CD4-positive, alpha-beta T cell treated with Interleukin-4 for 1 hour (primary cell): Measurements from ENCODE around the gene YTHDC1.

ENCODE experiments used
- DNase-seq, 2 donors: peaks; one replicate each; pipeline ENCODE4 v3.0.0-alpha.2; 2020 to 2022

The YTHDC1 gene

DNA sequence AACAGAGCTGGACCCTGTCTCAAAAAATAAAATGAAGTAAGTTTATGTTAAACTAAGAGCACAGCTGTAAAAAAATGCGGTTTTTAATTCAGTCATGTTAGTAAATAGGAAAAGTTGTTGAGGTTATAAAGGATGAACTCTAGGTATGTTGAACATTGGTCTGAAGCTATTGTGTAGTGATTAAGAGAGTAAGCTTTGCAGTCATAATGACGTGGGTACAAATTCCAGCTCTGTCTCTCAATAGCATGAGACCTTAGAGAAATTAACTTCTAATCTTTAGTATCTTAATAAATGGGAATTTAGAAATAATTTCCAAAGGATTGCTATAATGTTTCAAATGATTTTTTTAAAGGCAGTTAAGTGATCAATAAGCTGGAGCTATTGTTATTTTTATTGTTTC lies 2.9 kb upstream of the YTHDC1 start:
- DNase-seq, result no peak

DNA sequence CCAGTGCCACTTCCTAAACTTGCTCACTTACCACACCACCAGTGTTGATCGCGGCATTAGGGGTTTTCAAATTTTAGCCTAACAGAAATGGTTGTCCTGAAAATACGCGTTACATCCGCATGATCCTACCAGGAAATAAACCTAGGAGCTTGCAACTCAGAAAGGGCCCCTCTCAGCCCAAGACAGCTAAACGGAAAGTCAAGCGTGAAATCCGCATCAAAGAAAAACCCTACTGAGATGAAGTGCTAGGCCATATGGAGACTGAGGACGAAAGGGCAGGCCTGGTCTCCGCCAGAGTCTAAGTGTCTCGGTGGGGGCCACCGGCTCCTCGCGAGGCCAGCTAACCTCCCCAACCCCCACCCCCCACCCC lies 626 bp downstream of the YTHDC1 start:
- peak in 1 of 2 donors; percentile 49 for DNase-seq

DNA sequence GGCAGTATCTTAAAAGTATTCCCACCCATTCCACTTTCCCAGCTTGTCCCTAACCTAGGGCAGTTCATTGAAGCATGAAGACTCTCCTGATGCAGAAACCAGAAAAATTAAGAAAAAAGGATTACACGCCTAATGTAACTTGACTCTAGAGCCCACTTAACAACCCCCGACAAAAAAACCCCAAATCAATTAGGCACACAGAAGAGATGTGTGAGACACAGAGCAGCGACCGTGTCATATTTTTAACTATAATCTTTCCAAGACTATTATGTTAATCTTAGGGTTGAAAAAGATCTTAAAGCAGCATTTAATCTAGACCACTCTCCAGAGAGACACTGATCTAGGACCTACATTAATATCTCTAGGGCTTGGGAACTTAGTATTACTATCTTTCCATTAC lies 1.3 kb downstream of the YTHDC1 start:
- no peak for DNase-seq

DNA sequence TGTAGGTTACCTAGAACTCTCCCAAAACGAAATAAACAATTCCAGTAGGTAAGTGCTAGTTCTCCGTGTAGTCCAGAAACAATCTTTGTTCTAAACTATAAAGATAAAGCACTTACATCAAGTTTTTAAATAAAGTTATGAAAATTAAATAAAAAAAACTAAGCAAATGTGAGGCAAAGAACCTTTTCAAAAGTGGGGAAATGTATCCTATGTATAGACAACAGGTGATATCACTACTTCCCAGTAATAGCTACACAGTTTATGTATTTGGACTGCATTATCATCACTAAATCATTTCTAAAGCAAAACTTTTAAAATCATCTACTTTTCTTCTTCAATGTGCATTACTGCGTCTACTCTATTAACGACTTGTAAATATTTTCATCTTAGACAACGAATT lies 2.0 kb downstream of the YTHDC1 start:
- DNase-seq, result no peak

DNA sequence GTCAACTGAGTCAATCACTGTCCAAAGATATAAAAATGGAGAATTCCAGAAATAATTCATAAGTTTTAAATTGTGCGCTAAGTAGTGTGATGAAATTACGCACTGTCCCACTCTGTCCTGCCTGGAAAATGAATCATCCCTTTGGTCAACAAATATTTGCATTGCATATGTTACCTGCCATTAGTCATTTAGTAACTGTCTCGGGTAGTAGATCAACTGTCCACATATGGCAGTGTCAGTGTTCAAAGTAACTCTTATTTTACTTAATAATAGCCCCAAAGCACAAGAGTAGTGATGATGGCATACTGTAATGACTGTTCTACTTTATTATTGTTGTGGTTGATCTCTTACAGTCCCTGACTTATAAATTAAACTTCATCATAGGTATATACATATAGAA lies 3.4 kb downstream of the YTHDC1 start:
- DNase-seq, result no peak

DNA sequence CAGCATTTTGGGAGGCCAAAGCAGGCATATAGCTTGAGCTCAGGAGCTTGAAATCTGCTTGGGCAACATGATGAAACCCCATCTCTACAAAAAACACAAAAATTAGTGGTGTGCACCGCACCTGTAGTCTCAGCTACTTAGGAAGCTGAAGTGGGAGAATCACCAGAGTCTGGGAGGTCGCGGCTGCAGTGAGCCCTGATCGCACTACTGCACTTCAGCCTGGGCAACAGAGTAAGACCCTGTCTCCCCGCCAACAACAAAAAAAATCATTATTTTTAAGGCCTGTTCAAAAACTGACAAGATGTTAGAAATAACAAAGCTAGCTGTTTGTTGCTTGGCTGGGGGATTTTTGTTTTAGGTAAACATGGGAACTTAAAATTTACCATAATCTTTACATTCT lies 5.1 kb downstream of the YTHDC1 start:
- no peak for DNase-seq

DNA sequence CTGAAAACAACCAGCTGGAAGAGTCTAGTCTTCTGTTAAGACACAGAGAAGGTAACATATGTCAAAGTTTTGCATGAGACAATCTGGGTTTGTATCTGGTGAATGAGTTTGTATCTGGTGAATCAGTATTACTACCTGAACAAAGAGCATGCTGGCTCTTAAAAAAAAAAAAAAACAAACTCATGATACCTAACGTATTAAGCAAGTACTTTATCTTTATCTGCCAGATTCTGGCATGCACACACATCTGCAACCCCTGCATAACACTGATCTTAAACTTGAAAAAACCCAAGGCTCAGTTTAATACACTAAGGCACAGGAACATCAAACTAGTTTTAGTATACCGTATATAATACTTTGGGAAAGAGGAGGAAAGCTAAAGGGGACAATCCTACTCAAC lies 5.8 kb downstream of the YTHDC1 start:
- no peak for DNase-seq

DNA sequence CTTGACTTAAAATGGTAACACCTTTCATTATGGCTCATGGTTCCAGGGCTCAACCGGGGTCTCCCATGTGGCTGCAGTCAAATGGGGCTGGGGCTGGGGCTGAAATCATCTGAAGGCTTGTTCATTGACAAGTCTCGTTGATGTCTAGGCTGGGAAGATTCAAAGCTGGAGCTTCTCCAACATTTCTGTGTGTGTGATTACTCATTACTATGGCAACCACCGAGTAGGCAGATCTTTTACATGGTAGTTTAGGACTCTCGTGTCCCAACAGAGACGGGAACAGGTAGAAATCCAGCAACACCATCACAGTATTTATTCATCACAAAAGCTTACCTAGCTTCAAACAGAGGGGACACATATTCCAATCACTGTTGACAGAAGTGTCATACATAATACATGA lies 7.8 kb downstream of the YTHDC1 start:
- no peak for DNase-seq

DNA sequence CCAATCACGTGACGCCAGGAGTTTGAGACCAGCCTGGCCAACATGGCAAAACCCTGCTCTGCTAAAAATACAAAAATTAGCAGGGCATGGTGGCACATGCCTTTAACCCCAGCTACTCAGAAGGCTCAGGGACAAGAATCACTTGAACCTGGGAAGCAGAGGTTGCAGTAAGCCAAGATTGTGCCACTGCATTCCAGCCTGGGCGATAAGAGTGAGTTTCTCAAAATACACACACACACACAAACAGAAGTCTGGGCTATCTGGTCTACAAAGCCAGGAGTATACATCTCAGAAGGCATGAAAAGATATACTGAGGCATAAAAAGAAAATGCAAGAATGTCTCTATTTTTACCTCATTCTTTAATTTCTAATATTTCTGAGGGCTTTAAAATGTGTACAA lies 11.3 kb downstream of the YTHDC1 start:
- no peak for DNase-seq

DNA sequence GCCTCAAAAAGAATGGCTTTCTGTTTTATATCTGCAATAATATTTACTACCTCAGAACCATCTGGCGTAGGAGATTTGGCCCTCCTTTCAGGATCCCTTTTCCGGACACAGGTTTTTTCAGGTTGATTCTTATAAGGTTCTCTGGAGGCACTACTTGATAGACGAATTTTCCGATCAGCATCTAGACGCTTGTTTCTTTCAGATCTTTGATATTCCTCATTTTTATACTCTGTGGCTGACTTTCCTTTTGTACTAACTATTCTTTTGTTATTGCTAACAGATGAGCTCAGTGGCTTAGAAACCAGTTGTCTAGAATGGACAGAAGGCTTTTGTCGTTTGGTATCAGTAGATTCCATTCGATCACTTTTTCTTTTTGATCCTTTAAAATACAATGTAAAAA lies 12.4 kb downstream of the YTHDC1 start:
- no peak for DNase-seq

DNA sequence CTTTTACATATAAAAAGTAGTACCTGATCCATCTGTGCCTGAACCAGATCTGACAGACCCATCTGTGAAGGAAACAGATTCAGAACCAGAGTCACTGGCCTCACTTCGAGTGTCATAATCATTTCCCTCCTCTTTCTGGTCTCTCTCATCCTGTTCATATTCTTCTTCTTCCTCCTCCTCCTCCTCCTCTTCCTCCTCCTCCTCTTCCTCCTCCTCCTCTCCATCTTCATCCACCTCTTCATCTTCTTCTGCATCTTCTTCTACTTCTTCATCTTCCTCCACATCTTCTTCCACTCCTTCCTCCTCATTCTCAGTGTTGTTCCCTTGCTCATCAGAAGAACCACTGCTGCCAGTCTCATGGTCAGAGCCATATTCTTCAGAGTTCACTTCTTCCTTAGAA lies 12.9 kb downstream of the YTHDC1 start:
- DNase-seq, result no peak

DNA sequence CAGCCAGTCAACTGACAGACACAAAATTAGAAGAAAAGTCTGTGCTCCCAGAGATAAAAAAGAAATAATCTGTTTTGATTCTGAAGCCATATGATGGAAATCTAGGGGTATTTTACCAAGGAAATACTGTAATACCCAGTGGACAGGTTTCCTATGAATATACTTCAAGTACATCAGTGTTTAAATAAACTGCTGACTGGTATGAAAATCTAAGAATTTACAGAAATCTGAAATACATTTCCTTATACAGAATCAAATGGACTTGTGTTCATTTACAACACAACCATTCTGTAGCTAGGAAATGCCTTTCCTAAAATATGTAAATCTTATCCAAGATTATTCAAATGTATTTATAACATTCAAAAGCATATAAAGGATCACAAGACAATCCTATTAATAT lies 13.4 kb downstream of the YTHDC1 start:
- no peak for DNase-seq

DNA sequence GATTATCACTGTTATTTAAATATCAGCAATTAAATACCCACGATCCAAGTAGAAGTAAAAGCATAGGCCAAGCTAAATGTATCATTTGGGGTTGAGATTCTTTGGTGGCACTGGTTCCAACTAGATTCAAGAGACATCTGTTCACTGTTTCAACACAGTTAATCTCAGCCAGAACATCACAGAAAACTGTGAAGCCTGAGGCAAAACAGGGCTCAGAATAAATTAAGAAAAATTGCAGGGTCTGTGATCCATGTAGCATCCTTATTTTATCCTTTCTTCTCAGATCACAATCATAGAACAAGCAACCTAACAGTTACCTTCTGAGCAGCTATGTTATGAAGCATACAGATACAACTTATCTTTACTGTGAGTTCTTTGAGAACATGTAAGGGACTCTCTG lies 23.7 kb downstream of the YTHDC1 start:
- no peak for DNase-seq

DNA sequence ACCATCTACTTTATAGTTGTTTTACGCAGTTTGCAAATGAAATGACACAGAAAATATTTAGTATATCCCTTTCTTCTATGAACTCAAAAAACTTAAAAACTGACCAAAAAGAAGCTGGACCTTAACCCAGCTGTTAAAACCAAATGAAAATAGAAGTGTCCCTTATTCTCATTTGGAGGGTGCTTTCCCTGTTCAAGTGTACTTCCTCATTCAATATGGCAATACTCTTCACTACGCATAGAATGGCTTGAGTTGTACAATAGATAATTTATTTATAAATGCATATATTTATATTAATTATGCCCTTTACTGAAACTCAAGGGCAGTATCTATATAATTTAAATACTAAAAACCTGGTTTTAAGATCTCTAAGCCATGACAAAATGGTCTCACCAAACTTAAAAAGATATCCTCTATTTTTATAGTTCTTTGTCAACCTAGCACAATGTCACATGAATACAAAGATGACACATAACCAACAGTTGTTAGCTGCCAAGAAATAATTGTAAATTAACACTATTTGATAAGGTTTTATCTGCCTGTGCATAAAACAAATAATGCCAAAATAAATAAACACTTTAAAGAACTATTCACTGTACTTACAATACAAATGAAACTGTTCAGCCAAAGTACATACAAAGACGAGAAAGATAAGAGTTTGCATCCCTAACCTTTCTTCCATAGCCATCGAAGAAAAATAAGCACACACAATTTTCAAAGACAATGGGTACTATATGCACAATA lies 25.2 kb downstream of the YTHDC1 start:
- DNase-seq, result no peak

DNA sequence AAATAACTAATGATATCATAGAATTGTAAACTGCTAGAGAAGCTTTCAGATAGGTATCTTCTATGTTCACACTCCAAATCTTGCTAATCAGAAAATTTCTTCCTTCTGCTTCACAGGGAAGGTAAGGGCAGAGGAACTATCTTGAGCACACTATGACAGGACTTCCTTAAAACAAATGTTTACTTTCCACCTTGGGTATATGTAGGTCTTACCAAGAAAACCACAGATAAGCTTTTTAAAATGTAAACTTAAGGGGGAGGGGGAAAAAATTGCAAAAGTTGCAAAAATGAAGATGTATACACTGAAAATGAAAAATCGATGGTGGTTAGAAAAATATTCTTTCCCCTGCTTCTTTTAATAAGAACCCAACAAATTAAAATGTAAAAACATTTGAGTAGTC lies 30.9 kb downstream of the YTHDC1 start:
- DNase-seq, result no peak

DNA sequence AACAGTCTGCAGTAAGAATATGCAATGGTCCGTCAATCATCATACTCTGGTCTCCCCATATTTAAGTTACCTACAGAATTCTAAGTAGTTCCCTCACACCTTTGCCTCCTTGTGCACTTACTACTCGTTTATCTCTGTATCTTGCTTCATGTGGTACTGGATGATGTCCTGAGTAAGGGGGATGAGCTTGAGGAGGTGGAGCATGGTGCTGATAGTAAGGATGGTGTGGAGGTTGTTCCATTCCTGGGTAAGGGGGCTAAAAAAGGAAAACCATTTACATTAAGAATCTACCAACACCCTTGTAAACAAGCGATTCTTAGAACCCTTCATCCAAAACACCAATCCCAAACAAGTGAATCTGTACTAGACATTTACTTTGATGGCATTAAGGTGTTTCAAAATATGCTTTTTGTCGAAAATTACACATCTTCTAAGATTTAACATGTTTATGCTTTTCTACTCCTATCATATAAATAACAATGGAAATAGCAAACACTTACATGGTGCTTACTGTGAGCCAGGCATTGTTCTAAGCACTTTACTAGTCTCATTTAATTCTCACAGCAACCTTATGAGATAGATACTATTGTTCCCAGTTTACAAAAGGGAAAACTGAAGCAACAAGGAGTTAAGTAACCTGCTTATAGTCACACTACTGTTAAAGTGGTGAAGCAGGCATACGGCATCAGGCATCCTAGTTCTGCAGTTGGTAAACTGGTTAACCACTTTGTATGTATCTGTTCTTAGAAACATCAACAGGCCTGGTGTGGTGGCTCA lies 33.5 kb downstream of the YTHDC1 start:
- DNase-seq, result no peak

DNA sequence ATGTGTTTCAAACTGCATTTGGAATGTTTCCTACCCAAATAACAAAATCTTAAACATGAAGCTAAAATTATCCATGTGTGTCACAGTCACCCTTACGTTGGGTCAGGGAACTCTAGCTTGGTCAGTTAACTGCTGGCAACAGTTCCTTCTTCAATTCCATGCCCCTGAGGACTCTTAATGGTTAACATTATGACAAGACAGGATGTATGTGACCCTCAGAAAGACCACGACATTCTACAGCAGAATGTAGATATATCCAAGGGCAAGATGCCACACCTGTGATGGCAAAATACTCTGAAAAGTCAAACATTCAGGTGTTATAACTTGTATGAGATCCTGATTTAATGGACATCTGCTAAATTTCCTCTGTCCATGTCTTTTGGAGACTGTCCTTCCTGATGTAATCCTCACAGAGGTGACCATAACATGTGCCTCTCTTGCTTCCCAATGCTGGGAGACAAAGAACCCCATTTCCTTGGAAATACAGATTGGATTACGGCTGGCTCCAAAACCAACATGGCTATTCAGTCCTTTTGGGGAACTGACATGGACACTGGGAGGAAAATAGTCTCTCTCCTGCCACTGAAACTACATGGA lies 39.1 kb downstream of the YTHDC1 start:
- DNase-seq, result no peak

DNA sequence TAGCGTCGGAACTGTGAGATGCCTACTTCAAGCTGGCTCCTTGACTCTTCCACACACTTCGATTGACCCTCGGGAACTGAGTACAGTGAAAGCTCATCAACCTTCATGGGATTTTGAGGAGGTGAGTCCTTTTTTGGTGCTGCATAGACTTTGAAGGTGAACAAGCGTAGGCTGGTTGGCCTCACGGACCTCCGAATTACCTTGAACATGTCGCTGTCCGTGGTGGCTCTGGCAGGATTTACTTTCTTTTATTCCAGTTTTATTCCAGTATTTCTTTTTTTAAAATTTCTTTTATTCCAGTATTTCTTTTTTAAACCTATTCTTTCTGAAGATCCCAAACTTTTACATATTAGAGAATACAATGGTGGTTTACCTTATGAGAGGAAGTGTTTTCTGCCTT lies 45.2 kb downstream of the YTHDC1 start:
- no peak for DNase-seq

DNA sequence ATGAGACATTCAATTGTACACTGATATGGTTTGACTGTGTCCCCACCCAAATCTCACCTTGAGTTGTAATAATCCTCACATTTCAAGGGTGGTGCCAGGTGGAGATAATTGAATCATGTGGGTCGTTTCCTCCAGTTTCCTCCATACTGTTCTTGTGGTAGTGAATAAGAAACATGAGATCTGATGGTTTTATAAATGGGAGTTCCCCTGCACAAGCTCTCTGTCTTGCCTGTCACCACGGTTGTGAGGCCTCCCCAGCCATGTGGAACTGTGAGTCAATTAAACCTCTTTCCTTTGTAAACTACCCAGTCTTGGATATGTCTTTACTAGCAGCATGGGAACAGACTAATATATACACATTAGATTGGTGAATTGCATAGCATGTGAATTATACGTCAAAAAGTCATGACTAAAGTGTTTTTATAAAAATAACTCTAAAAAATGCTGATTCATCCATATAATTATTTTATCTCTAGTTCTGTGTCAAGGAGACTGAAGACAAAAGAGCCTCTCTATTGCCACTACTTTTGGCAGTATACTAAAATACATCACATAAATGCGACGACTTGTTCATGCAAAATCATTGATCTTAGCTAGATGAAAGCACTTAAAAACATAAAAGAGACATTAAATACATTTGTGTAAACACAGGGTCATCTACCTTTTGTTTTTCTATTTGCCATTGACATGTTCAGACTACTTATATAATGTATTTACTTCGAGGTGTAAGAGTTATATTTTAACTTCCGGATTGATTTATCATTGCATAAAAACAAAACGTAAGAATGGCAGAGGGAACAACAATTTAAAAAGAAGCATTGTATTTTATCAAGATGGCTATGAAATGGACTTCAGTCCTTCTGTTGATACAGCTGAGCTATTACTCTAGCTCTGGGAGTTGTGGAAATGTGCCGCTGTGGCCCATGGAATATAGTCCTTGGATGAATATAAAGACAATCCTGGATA lies 50.1 kb downstream of the YTHDC1 start:
- no peak for DNase-seq

DNA sequence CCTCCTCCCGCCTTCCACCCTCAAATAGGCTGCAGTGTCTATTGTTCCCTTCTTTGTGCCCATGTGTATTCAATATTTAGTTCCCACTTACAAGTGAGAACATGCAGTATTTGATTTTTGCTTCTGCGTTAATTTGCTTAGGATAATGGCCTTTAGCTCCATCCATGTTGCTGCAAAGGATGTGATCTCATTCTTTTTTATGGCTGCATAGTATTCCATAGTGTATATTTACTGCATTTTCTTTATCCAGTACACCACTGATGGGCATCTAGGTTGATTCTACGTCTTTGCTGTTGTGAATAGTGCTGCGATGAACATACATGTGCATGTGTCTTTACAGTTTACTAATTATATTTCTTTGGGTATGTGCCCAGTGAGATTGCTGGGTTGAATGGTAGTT lies 52.8 kb downstream of the YTHDC1 start:
- DNase-seq, result no peak

DNA sequence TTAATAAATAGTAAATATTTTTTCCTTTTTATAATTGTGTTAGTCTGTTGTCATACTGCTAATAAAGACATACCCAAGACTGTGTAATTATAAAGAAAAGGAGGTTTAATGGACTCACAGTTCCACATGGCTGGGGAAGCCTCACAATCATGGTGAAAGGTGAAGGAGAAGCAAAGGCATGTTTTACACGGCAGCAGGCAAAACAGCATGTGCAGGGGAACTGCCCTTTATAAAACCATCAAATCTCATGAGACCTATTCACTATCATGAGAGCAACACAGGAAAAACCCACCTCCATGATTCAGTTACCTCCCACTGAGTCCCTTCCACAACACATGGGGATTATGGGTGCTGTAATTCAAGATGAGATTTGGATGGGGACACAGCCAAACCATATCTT lies 58.6 kb downstream of the YTHDC1 start:
- DNase-seq, result no peak

DNA sequence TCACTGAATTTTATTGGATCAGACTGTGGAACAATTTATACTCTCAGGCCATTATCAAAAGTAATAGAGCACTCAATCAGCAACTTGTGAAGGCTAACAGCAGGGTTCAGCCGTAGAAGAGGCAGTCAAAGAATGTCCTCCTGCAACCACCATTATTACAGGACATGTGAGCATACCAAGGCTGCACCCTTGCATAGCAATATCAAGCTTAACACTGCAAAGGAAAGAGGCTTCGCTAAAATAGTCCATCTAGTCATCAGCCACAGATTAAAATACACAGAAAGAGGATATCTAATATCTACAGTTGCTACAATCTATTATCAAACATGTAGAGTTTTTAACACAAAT lies 61.5 kb downstream of the YTHDC1 start:
- no peak for DNase-seq

DNA sequence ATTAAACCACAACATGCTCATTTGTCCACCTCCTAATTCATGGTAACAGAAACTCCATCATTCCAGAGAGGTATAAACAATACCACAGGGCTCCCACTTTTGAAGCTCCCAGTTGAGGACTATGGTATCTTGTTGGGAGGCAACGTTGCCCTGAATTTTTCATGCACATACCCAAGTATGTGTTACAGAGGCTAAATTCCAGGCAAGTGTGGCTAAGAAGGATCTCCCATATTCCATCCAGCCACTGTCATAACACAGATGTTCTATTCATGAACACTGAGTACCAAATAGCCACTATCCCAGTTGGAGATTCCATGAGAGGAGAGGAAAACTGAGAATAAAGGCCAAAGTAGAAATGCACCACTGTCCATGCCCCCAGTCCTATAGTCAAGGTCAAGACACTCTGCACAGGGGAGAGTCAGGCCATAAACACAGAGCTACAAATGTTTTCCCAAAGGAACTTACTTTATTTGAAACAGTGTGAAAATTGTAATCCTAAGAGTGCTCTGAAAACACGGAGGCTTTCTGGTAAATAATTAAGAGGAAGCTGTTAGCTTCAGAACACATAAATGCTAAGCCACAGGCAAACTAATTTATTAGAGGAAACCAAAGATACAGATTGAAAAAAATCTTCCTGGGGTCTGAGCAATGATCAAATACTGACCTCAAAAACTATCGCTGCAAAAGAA lies 62.0 kb downstream of the YTHDC1 start:
- DNase-seq, result no peak
